HG03354 (cell line): Measurements from ENCODE around the gene NXPE3.

ENCODE experiments used
- ATAC-seq: cut with Tn5 transposase; IDR thresholded peaks from one replicate; pipeline ENCODE4 v1.9.1; 2021; ENCODE audit warnings: mild to moderate bottlenecking; ENCODE audit not compliant: unreplicated experiment, poor library complexity, severe bottlenecking

The NXPE3 gene

GRCh38 chr3:101827211-101828174 lies 48.5 kb downstream of the NXPE3 start:
- ATAC-seq = peak; percentile 90

GRCh38 chr3:101828276-101828675 lies 49.3 kb downstream of the NXPE3 start:
- ATAC-seq = no peak

- ATAC-seq = peak; percentile 56
Observed at GRCh38 chr3:101828691-101829436, 49.9 kb downstream of the NXPE3 start.

GRCh38 chr3:101829437-101829830 lies 50.4 kb downstream of the NXPE3 start:
- ATAC-seq = no peak

GRCh38 chr3:101829874-101830273 lies 50.9 kb downstream of the NXPE3 start:
- no peak for ATAC-seq

GRCh38 chr3:101833446-101833974 lies 54.5 kb downstream of the NXPE3 start:
- no peak for ATAC-seq

- no peak for ATAC-seq
Observed at GRCh38 chr3:101835676-101836075, 56.7 kb downstream of the NXPE3 start.

- ATAC-seq = no peak
Observed at GRCh38 chr3:101836160-101836559, 57.1 kb downstream of the NXPE3 start.

- no peak for ATAC-seq
Observed at GRCh38 chr3:101836652-101837598, 57.9 kb downstream of the NXPE3 start.

GRCh38 chr3:101838691-101839090 lies 59.7 kb downstream of the NXPE3 start:
- no peak for ATAC-seq

GRCh38 chr3:101840066-101840465 lies 61.1 kb downstream of the NXPE3 start:
- ATAC-seq = no peak

- no peak for ATAC-seq
Observed at GRCh38 chr3:101842245-101842934, 63.4 kb downstream of the NXPE3 start.

GRCh38 chr3:101842935-101843330 lies 63.9 kb downstream of the NXPE3 start:
- ATAC-seq = no peak

- no peak for ATAC-seq
Observed at GRCh38 chr3:101845425-101845824, 66.4 kb downstream of the NXPE3 start.

- no peak for ATAC-seq
Observed at GRCh38 chr3:101846709-101847108, 67.7 kb downstream of the NXPE3 start.

GRCh38 chr3:101847328-101847727 lies 68.3 kb downstream of the NXPE3 start:
- ATAC-seq = no peak

- no peak for ATAC-seq
Observed at GRCh38 chr3:101848326-101848725, 69.3 kb downstream of the NXPE3 start.

- peak; percentile 82 for ATAC-seq
Observed at GRCh38 chr3:101848754-101849713, 70.0 kb downstream of the NXPE3 start, which contains the start of gene NFKBIZ. NFKBIZ (plus strand) TSS chr3:101849514; CDS start chr3:101849629, 115 bp downstream.
